Thyroid gland (tissue), 4 donors: Measurements from ENCODE around the gene DAPK1.

Source experiments
- POLR2A ChIP-seq, 2 donors: fragments of 450-650 bp; IDR thresholded peaks; one replicate each; pipeline ENCODE4 v1.6.1; 2017; ENCODE audit warnings: antibody characterized with exemption in 2 of 2, mild to moderate bottlenecking in 2 of 2, moderate library complexity in 1 of 2
- TF ChIP-seq, protein P1 (sequence below), 6 experiments: fragments of 200-600 bp in 3 of 6; fragments of 450-650 bp in 3 of 6; sonication (generic) in 3 of 6; IDR thresholded peaks; one replicate each; pipeline ENCODE4 v1.5.1; 2016 to 2019; ENCODE audit warnings: antibody characterized with exemption in 6 of 6, mild to moderate bottlenecking in 2 of 6, inconsistent platforms in 1 of 6, moderate library complexity in 1 of 6

DNA sequence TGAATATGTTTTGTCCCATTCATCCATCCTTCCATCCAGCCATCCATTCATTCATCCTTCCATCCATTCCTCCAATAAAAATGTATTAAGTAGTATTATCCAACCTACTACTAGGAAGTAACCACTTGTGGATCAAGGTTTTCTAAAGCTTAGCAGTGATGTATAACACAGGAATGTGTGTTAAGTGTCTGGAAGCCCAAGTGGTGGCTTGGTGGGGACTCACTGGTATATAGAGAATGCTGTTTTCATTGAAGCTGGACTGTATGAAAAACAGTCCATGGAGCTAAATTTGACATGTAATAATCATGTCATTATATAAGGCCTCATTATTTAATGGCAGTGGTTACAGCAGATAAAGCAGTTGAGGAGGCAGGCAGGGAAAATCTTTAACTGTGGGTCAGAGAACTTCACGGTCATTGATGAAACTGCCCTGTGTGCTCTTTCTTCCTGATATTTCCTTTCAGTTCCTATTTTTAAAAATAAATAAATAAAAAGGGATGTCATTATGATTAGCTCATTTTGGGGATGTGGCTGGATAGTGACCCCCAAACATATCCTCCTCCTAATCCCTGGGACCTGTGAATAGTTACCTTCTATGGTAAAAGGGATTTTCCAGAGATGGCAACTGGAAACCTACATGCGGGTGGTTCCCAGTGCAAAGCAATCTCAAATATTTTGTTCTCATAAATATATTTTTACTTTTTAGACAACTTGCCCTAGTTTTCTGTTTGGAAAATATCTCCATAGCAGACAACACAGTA, 82.3 kb downstream of the DAPK1 start:
- TF ChIP-seq, protein P1, sequence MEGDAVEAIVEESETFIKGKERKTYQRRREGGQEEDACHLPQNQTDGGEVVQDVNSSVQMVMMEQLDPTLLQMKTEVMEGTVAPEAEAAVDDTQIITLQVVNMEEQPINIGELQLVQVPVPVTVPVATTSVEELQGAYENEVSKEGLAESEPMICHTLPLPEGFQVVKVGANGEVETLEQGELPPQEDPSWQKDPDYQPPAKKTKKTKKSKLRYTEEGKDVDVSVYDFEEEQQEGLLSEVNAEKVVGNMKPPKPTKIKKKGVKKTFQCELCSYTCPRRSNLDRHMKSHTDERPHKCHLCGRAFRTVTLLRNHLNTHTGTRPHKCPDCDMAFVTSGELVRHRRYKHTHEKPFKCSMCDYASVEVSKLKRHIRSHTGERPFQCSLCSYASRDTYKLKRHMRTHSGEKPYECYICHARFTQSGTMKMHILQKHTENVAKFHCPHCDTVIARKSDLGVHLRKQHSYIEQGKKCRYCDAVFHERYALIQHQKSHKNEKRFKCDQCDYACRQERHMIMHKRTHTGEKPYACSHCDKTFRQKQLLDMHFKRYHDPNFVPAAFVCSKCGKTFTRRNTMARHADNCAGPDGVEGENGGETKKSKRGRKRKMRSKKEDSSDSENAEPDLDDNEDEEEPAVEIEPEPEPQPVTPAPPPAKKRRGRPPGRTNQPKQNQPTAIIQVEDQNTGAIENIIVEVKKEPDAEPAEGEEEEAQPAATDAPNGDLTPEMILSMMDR (IDR thresholded peaks at IDR 0.05), result no peak
- no peak for TF ChIP-seq POLR2A (IDR thresholded peaks at IDR 0.05)
